NAMALWA (cell line): ENCODE measurements around the gene MAGI1.
A peak's percentile ranks its signal among the peaks of the same experiment; 100 is the strongest.

Experiments
- DNase-seq: peaks from one replicate; pipeline ENCODE4 v3.0.0-alpha.2; 2015; ENCODE audit warnings: low spot score

Gene MAGI1

DNA sequence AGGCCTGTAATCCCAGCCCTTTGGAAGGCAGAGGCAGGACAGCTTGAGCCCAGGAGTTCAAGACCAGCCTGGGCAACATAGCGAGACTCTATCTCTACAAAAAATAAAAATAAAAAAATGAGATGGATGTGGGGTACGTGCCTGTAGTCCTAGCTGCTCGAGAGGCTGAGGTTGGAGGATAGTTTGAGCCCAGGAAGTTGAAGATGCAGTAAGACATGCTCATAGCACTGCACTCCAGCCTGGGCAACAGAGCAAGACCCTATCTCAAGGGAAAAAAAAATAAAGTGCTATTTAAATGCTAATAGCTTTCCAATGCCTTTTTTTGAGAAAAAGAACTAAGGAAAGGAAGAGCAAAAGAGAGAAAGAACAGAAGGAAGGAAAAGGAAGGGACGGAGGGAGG lies 94.5 kb downstream of the MAGI1 start:
- DNase-seq, result no peak

DNA sequence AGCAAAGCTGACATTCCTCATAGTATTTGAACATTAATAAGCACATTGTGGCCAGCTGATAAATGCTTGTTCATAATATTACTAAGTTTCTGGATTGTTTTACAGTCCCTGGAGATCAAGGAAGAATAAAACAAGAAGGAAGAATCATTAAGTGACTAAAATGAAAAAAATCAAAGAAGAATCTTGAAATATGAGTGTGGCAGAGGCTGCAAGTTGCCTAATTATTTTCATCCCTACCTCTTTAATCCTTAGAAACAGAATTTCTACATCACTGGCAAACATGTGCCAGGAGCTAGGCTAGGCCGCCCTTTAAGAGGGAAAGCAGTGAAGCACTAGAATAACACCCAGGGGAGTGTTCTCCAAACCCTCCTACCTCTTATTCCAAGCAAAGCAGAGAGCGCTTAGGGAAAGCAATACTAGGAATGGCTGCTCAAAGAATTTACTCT lies 98.9 kb downstream of the MAGI1 start:
- DNase-seq, result no peak

DNA sequence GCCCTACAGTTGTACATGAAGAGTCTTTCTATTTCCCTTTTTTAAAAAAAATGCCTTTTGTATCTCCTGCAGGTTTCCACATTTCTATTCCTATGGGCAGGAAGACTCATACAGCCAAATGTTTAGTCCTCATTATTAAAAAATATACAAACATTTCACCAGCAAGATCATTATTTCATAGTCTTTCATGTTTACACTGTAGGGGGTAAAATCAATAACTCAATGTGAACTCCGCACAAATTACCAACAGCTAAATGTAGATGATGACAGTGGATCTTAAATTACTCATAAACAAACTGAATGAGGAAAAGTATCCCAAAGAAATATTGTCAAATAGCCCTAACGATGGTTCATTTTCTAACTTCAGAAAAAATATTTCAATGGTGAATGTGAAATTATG lies 99.5 kb downstream of the MAGI1 start:
- DNase-seq, result no peak

DNA sequence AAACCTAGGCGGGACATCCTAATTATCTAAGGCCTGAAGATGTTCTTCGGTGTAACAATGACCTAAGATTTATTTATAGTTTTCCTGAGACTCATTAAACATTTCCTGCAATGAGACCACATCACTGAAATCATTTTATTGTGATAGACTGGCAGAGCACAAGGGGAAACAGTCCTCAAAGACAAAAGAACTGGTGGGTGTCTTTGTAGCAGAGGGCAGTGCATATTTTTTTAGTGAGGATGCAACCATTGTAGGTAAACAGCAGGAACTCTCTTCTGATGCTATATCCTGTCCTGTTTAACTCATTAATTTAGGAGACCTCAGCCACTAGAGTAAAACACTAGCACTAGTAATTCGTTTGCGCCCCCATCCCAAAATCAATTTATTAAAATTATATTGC lies 100.0 kb downstream of the MAGI1 start:
- no peak for DNase-seq

DNA sequence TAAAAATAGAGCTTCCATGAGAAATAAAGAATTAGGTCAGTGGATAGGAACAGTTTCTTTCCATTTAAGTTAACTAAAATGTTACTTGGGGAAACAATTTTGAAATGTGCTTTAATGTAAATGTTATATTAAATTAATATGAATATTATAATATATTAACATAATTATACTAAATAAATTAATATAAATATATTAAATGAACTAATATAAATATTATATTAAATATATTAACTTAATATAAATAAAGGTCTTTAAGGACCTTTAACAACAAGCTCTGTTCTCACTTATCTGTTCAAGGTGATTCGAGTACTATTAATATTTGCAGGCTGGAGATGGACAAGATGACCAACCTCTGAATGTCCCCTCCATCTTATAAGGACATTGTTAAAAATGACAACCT lies 100.6 kb downstream of the MAGI1 start:
- DNase-seq, result no peak

DNA sequence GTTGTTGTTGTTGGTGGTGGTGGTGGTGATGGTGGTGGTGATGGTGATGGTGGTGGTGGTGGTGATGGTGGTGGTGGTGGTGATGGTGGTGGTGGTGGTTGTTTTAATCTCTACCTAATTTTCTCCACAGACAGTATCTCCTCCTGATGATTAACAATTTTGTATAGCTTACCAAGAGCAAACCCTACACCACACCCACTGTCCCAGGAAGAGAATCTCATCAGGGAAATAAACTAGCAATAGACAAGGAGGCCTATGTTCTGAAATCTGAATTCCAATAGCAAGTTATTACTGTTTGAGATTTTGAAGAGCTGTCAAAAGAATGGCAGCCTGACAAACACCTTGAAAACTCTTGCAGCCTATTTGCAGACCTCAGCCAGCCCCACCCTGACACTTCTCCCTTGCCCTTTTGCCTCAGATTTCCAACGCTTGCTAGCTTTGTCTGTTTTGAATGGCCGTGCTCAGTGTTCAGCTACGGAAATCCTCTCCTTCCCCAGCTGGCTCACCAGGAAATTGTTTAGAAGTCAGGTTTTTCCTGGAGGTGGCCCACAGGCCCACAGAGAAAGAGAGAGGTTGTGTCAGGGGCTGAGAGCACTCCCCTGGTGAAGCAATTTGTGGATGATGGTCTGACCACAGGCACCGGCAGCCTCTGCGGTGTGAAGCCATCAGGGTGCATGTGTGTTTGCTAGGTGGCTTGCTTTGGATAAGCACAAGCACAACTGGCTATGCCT lies 101.6 kb downstream of the MAGI1 start:
- no peak for DNase-seq

DNA sequence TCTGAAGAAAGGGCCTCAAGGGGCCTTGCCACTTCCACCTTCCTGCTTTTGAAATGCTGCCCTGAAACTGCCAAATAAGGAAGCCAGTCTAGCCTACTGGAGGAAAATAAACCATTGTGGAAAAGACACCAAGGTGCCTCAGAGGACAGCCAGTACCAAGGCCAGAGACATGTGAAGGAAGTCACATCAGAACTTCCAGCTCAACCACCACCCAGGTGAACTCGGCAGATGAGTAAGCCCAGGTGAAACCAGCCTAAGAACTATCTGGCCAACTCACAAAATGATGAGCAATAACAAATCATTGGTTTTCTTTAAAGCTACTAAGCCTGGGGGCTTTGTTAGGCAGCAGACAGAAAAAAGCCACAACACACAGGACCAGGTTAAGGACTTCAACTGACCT lies 103.0 kb downstream of the MAGI1 start:
- no peak for DNase-seq

DNA sequence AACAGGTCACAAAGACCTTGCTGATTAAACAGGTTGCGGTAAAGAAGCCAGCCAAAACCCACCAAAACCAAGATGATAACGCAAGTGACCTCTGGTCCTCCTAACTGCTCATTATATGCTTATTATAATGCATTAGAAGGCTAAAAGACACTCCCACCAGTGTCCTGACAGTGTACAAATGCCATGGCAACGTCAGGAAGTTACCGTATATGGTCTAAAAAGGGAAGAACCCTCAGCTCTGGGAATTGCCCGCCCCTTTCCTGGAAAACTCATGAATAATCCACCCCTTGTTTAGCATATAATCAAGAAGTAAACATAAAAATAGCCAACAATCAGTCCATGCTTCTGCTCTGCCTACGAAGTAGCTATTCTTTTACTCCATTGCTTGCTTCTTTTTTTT lies 108.1 kb downstream of the MAGI1 start:
- no peak for DNase-seq

DNA sequence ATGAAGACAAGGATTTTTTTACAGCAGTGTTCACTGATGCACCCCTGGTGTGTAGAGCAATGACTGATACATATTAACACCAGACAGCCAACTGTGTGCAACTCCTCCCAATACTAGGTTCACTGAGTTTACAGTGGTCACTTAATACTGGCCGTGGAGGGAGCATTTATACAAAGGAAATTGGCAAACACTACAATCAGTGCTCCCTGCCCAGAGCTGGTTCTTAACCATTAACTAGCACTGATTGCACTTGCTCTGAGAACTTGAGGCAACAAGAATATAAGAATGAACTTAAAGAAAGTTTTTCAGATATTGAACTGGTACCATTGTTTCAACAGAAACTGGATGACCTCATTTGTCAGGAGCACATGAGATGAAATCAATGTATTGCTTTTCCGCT lies 110.6 kb downstream of the MAGI1 start:
- no peak for DNase-seq

DNA sequence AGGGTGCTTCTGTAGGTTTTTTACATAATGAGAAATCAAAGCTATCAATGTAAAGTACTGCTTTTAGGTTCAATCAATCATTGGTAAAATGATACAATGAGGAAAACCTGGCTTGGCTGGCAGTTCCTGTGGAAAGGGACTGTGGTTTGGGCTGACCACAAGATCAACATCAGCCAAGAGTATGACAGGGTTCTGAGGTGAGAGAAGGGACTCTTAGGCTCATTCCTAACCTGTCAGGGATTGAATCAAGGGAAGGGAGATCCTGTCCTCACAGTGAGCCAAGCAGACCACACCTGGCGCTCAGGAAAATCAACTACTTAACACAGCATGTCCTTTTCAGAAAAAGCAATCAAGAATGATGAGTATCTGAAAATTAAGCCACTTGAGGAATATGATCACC lies 111.1 kb downstream of the MAGI1 start:
- DNase-seq, result no peak

DNA sequence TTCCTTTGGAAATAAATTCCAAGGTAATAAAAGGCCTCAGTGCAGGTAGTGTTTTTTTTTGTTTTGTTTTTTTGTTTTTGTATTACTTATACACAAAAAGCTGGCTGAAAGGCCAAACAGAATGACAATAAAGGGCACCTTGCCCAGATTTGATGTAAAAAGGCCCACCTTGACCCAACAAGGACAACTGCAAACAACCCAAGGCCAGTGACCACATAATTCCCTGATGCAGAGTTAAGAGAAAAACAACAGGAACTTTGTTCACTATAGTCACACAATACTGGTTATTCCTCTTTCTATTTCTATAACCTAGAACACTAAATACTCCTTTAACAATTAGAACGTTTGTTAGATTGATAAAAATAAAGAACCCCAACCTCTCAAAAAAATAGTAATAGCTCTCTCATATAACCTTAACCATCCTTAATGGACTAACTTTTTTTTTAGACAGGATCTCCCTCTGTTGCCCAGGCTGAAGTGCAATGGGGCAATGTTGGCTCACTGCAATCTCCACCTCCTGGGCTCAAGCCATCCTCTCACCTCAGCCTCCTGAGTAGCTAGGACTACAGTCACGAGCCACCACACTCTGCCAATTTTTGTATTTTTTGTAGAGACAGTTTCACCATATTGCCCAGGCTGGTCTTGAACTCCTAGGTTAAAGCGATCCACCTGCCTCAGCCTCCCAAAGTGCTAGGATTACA lies 113.3 kb downstream of the MAGI1 start:
- DNase-seq, result no peak

DNA sequence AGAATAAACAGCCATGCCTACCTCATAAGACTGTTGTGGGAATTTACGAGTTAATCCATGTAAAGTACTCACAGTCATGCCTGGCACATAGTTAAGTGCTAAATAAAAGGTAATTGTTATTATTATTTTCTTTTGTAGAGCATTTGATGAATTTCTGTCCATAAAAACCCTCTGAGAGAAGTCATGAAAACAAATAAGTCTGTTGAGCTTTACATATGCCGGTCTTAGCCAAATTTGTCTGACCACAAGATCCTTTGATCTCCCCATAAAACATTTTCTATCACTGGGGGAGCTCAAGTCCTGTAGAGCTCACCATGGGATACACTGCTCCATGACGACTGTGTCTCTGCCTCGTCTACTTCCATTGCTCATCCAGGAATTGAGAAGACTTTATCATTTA lies 114.0 kb downstream of the MAGI1 start:
- no peak for DNase-seq

DNA sequence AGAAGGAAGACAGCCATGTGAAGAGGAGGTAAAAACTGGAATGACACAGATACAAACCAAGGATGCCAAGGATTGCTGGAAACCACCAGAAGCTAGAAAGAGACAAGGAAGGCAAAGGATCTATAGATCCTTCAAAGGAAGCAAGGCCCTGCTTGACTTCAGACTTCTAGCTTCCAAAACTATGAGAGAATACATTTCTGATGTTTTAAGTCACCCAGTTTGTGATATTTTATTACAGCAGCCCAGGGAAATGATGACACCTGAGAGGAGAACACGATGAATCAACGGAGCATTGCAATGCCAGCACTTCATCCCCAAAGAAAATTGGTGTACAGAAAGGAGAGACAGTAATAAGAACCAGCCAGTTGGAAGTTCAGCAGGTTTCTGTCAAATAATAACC lies 116.3 kb downstream of the MAGI1 start:
- DNase-seq, result no peak

DNA sequence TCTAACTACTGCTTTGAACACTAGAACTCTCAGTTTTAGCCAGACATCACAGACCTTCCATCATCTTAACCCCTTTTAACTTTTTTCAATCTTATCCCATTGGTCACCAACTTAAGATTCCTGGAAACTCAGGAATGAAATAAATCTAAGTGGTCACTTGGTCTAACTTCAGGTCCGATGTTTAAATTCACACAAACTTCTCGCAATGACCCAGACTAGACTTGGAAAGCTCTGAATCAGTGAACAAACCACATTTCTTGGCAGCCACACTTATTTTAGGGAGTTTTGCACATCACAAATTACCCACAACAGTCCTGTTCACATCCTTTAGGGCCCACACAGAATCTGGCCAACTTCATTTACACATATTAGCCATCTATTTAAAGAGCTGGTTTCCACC lies 118.9 kb downstream of the MAGI1 start:
- no peak for DNase-seq

DNA sequence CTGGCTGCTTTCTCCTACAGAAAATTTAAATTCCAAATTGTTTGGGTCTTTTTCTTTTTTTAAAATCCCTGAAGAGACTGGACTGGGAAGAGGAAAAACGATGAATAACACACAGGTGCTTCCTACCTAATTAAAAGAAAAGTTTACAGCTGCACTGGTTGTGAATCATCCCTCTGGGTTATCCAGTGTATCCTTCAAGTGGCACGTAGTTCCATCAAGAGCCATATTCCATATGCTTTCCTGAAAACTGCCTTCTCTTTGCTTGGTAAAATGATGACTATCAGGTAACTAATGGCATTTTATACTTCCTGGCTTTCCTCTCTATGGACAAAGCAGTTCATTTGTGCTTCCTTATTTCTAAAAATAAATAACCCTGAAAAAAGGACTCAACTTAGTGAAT lies 123.2 kb downstream of the MAGI1 start:
- no peak for DNase-seq

DNA sequence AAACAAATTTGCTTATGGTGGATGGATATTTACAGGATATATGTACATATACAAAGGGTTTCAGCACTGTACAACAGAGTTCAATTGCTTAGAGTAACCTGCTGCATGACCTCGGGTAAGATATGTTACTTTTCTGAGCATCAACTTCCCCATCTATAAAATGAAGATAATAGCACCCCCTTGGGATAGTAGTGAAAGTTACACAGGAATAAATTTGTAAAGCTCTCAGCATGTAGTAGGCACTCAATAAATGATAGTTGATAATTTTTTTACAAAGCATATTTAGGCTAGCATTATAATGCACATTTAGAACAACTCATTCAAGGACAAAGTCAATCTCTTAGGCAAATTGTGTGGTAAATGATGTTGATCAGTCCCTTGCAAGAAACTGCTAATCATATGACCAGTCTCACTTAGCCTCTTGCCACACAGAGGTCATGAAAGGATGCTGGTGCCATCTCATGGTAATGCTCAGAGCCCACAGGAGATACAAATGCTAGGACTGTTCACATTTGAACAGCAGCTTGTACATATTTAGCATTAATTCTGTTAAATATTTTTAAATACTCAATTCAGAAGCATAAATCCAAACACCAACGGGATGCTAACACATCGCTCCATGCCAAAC lies 123.9 kb downstream of the MAGI1 start:
- peak; percentile 7 for DNase-seq

DNA sequence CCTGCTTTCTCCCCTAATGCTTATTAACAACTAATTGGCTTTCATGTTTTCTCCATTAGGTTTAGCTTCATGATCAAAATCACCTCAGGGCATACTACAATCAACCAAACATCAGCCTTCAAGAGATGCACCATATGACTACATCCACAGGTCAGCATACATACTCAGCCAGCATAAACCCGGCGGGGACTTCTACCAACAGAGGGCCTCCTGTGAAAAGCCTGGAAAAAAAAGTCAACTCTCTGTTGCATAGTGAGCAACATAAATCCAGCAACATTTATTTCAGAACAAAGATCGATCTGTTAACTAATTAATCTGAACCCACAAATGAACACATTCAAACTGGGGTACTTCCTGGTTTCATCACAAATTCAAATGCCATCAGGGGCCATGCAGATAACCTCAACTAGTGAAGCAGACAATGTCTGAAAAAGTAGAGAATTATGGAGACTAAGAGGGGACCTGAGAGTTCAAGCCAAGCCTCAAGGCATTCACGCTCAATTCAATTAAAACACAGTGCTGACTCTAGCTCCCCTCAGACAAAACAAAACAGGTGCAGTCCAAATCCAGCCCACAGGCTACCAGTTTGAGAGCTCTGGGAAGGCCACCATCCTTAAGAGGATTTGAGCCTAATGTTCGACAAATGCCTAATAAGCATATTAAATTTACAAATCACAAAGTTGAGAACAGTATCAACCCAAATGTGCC lies 124.5 kb downstream of the MAGI1 start:
- no peak for DNase-seq

DNA sequence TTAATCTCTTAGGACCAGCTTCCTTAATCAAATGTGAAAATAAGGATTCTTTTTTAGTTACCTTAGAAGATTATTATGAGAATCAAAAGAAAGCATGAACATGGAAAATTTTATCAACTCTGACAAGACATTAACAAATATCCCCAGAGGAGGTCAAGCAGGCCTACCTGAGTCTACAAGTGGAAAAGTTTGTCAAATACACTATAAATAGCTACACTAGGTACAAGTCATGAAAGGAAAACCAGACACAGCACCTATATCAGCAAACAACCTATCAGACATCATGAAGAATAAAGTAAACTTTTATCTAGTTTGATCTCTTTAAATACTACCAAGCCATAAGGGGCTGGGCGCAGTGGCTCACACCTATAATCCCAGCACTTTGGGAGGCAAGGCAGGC lies 126.1 kb downstream of the MAGI1 start:
- DNase-seq, result no peak

DNA sequence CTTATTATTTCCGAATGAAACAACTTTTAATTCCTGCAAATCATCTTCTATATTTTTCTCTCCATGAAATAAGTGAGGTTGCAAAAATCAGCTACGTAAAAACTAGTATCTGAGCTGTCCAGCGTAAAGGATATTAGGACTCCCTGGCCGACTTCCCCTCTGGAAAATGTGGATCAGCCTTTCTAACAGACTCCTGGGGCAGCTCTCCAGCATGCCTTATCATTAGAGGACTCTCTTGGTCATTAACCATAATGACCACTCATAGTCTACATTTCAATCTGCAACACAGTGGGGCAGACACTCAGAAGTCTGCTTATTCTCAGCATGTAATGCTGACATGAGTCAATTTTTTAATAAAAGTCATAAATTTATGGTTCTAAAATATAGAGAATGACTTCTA lies 130.1 kb downstream of the MAGI1 start:
- DNase-seq, result no peak

DNA sequence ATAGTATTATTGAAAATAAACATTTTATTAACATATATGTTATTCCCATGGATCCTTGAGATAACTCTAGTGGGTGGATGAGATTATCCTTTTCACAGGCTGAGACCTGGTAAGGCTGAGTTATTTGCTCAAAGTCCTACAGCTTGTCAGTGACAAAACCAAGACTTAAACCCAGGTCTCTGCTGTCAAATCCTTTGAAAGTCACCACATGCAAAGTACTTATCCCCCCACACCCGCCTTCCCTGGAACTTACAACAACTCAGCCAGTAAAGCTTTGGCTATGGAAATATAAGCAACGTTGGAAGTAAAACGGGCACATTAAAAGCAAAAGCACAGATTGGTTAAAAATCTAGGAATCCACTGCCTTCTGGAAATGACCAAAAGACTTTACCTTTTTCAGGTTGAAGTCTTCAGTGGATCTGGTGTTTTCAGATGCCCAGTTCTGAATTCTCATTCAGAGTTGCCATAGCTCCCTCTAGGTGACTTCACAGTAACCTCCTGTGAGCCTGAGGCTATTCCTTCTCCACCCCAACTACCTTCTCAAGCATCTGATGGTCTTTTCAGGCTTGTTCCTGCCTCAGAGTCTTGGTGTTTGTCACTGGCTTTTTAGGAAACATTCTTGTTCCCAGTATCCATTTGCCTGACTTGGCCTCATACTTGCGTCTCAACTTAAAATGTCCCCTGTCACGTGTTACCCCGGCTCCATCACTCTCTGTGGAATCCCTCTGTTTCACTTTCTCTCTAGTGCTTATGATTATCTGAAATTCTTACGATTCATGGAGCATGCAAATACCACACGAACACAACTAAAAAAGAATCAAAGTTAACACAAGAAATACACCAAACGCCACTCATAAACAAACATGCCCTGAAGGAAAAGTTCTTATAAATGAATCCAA lies 131.2 kb downstream of the MAGI1 start:
- no peak for DNase-seq

DNA sequence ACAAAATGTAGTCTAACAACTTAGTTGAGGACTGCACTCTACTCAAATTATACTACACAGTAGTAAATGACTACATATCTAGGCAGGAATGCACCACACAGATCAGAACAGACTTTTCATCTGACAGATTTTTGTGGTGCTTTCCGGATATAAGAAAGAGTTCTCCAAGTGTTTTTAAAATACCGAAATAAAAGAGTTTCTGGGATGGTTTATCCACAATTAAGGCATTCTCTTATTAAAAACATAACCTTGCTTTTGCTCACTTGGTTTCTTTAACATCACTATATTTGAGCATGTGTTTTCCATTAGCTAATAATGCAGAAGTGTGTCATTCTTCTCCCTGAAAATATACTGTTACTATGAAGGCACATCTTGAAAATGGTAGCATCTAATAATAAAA lies 132.9 kb downstream of the MAGI1 start:
- DNase-seq, result no peak

DNA sequence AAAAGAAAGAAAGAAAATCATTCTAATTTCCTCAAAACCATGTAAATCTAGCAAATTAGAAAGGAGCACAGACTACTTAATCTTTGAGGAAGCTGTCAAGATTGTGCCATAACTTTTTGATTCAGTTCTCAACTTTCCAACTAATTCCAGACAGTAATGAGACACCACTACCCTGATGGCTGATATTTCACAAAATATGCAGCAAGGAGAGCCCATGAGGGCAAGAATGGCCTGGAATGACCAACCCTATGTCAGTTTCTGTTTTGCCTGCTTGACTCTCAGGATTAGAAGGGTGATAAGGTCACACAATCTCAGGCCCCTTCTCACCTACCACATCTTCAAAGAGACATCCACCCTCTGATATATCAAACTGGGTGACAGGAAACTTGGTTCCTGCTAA lies 134.7 kb downstream of the MAGI1 start:
- DNase-seq, result no peak
